ENCODE measurements around the gene RBM46.

RBM46 gene

DNA sequence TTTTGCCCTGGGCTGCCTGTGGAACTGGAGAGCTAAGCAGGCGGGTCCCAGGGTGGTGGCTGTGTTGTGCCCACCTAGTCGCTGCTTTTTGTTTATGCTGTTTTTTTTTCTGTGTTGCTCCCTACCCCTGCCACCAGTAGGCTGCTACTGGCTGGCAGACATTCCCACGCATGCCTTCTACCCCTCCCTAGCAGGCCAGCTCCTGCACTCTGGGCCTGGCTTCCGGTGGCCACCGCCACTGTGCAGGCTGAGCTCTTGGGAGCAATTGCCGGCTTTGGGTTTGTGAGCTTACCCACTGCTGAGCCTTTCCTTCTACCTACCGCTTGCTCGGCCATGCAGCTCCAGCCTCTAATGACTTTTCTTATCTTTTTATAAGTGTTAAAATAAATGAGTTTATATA is 57.6 kb downstream of the RBM46 start:
- Histone ChIP-seq H3K9me3 (ENCODE audit: insufficient read depth, low read length) (no peaks in the 10 kb centered on the region; the same call in 1 of the 2 replicates), H3K9ac (ENCODE audit: low read length) (no peak overlapping the region), H3K9me2 (replicated peaks; ENCODE audit: insufficient read depth, low read length) (no peaks in the 10 kb centered on the region), H2AFZ (ENCODE audit: low read depth, low read length, severe bottlenecking) (no peak overlapping the region), H3K79me2 (ENCODE audit: insufficient read depth, low read length) (no peaks in the 10 kb centered on the region), H3K36me3 (ENCODE audit: low read length) (no peaks in the 10 kb centered on the region), H3K4me3 (ENCODE audit: insufficient read depth, low read length, poor library complexity, severe bottlenecking) (no peak overlapping the region), H3K27me3 (ENCODE audit: low read length) (no peaks in the 10 kb centered on the region), H3F3A (ENCODE audit: insufficient read depth) (no peaks in the 10 kb centered on the region), H4K20me1 (ENCODE audit: low read depth, low read length) (no peaks in the 10 kb centered on the region), H3K4me2 (ENCODE audit: low read depth, low read length, poor library complexity, severe bottlenecking) (no peak overlapping the region), H3K27ac (ENCODE audit: low read depth, low read length) (no peak overlapping the region)
- TF ChIP-seq, protein P1, sequence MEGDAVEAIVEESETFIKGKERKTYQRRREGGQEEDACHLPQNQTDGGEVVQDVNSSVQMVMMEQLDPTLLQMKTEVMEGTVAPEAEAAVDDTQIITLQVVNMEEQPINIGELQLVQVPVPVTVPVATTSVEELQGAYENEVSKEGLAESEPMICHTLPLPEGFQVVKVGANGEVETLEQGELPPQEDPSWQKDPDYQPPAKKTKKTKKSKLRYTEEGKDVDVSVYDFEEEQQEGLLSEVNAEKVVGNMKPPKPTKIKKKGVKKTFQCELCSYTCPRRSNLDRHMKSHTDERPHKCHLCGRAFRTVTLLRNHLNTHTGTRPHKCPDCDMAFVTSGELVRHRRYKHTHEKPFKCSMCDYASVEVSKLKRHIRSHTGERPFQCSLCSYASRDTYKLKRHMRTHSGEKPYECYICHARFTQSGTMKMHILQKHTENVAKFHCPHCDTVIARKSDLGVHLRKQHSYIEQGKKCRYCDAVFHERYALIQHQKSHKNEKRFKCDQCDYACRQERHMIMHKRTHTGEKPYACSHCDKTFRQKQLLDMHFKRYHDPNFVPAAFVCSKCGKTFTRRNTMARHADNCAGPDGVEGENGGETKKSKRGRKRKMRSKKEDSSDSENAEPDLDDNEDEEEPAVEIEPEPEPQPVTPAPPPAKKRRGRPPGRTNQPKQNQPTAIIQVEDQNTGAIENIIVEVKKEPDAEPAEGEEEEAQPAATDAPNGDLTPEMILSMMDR (IDR thresholded peaks at IDR 0.05; ENCODE audit: insufficient read depth, low read length, poor library complexity, severe bottlenecking): no peak
- no peak for TF ChIP-seq EZH2phosphoT487 (conservative IDR thresholded peaks at IDR 0.05; ENCODE audit: low read length)

DNA sequence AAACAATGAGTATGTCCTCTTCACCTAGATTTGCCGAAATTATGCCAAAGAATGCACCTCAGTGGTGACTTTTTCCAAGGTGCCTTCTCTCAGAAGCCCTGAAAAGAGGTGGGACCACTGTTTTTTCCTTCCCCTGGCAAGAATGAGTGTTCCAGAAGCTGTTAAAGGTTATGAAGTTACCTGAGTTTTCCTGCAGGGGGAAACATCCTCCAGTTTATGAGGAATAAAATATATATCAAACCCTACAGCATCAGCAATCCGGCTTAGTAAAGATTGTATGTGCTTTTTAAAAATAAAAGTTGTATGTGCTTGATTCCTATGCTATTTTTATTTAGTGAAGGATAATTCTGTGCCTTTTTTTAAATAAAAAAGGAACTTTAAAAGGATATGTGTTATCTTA is 73.3 kb downstream of the RBM46 start:
- H3K27ac ChIP-seq (ENCODE audit: low read depth, low read length): no peak overlapping the region
- H3K4me3 ChIP-seq (ENCODE audit: insufficient read depth, low read length, poor library complexity, severe bottlenecking): no peak overlapping the region
- no peaks in the 10 kb centered on the region for H4K20me1 ChIP-seq (ENCODE audit: low read depth, low read length)
- no peak overlapping the region for H3K9ac ChIP-seq (ENCODE audit: low read length)
- H3K79me2 ChIP-seq (ENCODE audit: insufficient read depth, low read length): no peaks in the 10 kb centered on the region
- no peaks in the 10 kb centered on the region for H3K9me3 ChIP-seq (ENCODE audit: insufficient read depth, low read length)
- H3F3A ChIP-seq (ENCODE audit: insufficient read depth): no peaks in the 10 kb centered on the region
- H2AFZ ChIP-seq (ENCODE audit: low read depth, low read length, severe bottlenecking): no peak overlapping the region
- no peak for TF ChIP-seq EZH2phosphoT487 (conservative IDR thresholded peaks at IDR 0.05; ENCODE audit: low read length)
- TF ChIP-seq, protein P1 (IDR thresholded peaks at IDR 0.05; ENCODE audit: insufficient read depth, low read length, poor library complexity, severe bottlenecking): no peak
- H3K4me2 ChIP-seq (ENCODE audit: low read depth, low read length, poor library complexity, severe bottlenecking): no peak overlapping the region
- H3K27me3 ChIP-seq (ENCODE audit: low read length): no peaks in the 10 kb centered on the region
- no peaks in the 10 kb centered on the region for H3K36me3 ChIP-seq (ENCODE audit: low read length)
- no peaks in the 10 kb centered on the region for H3K9me2 ChIP-seq (replicated peaks; ENCODE audit: insufficient read depth, low read length)

- Histone ChIP-seq H3K79me2 (ENCODE audit: insufficient read depth, low read length) (no peaks in the 10 kb centered on the region), H4K20me1 (ENCODE audit: low read depth, low read length) (no peaks in the 10 kb centered on the region)
Measured at GRCh38 chr4:154858166-154858565, 77.1 kb downstream of the RBM46 start.

More at GRCh38 chr4:154858166-154858565, 77.1 kb downstream of the RBM46 start:
- H3K9me3 ChIP-seq (ENCODE audit: insufficient read depth, low read length): peaks cover 3% of the 10 kb centered on the region; the same call in 1 of the 2 replicates
- H3K9me2 ChIP-seq (replicated peaks; ENCODE audit: insufficient read depth, low read length): no peaks in the 10 kb centered on the region
- no peak overlapping the region for H3K27ac ChIP-seq (ENCODE audit: low read depth, low read length)
- H3K9ac ChIP-seq (ENCODE audit: low read length): no peak overlapping the region
- H3K27me3 ChIP-seq (ENCODE audit: low read length): no peaks in the 10 kb centered on the region
- H3K36me3 ChIP-seq (ENCODE audit: low read length): no peaks in the 10 kb centered on the region
- no peak overlapping the region for H3K4me3 ChIP-seq (ENCODE audit: insufficient read depth, low read length, poor library complexity, severe bottlenecking)
- no peak for TF ChIP-seq EZH2phosphoT487 (conservative IDR thresholded peaks at IDR 0.05; ENCODE audit: low read length)
- TF ChIP-seq, protein P1 (IDR thresholded peaks at IDR 0.05; ENCODE audit: insufficient read depth, low read length, poor library complexity, severe bottlenecking): no peak
- no peak overlapping the region for H2AFZ ChIP-seq (ENCODE audit: low read depth, low read length, severe bottlenecking)
- H3K4me2 ChIP-seq (ENCODE audit: low read depth, low read length, poor library complexity, severe bottlenecking): no peak overlapping the region
- H3F3A ChIP-seq (ENCODE audit: insufficient read depth): no peaks in the 10 kb centered on the region

Data from SU-DHL-6 (cell line).